ENCODE measurements around the gene SMPD3. TPM values are rescaled to one million over a fixed set of nuclear protein-coding genes. Genes with fewer than 3 reads are reported as not detected.
A peak's percentile ranks its signal among the peaks of the same experiment; 100 is the strongest.

The SMPD3 gene
- total and polyA plus RNA-seq, 9 of the 15 experiments (the other 6 are each of a cell fraction or from before 2014, with no cell fraction given), result 0.03 to 1.2 (median 0.18) TPM

- TF ChIP-seq ZNF609 (CRISPR knock-in tag; IDR thresholded peaks at IDR 0.05; ENCODE audit: borderline replicate concordance), result no peak
- no peak for TF ChIP-seq REST (IDR thresholded peaks at IDR 0.05; ENCODE audit: borderline replicate concordance)
- TF ChIP-seq REST (CRISPR knock-in tag; IDR thresholded peaks at IDR 0.05; ENCODE audit: low read depth), result 0 out of 2 replicates have a peak, but pooled peaks have one; percentile 9
- no peak for TF ChIP-seq ZNF124 (CRISPR knock-in tag; IDR thresholded peaks at IDR 0.05)
- peak; percentile 93; the same call in 1 of the 2 replicates for TF ChIP-seq PHF8 (IDR thresholded peaks at IDR 0.05; ENCODE audit: borderline replicate concordance, low read length)
- TF ChIP-seq ZNF282 (CRISPR knock-in tag; IDR thresholded peaks at IDR 0.05), result no peak
- no peak for TF ChIP-seq RFX5 (IDR thresholded peaks at IDR 0.05; ENCODE audit: low read depth, low read length)
- TF ChIP-seq THRA (IDR thresholded peaks at IDR 0.05), result no peak
- no peak for TF ChIP-seq TAL1 (IDR thresholded peaks at IDR 0.05)
- no peak for TF ChIP-seq ZNF408 (CRISPR knock-in tag; IDR thresholded peaks at IDR 0.05; ENCODE audit: low read depth)
- TF ChIP-seq CBX1 (IDR thresholded peaks at IDR 0.05; ENCODE audit: low read depth), result peak; percentile 83; the same call in 1 of the 2 replicates
- TF ChIP-seq KDM5B (IDR thresholded peaks at IDR 0.05; ENCODE audit: insufficient replicate concordance, low read depth, low read length), result peak; percentile 96
- TF ChIP-seq ZNF696 (CRISPR knock-in tag; conservative IDR thresholded peaks at IDR 0.05), result no peak
Observed at GRCh38 chr16:68310774-68311511, 137.4 kb downstream of the SMPD3 start, which contains the start of the genes PRMT7 and SLC7A6OS (continued).
